Muscle of leg (tissue), 11 donors: ENCODE data around the gene ARL16. TPM values are rescaled to one million over a fixed set of nuclear protein-coding genes. Genes with fewer than 3 reads are reported as not detected.

Experiments
- DNase-seq: peaks from one replicate; pipeline ENCODE4 v3.0.0; 2013
- H3K27ac ChIP-seq: one replicate; pipeline ENCODE4 v1.5.1; 2013; ENCODE audit warnings: mild to moderate bottlenecking, low read length, control low read depth
- H3K27me3 ChIP-seq: one replicate; pipeline ENCODE4 v1.6.1; 2013; ENCODE audit warnings: low read length; ENCODE audit not compliant: control insufficient read depth, insufficient read depth
- H3K36me3 ChIP-seq: one replicate; pipeline ENCODE4 v1.6.1; 2013; ENCODE audit warnings: low read length; ENCODE audit not compliant: control insufficient read depth, insufficient read depth
- H3K4me1 ChIP-seq: one replicate; pipeline ENCODE4 v1.6.1; 2013; ENCODE audit warnings: low read length; ENCODE audit not compliant: control insufficient read depth, insufficient read depth
- H3K4me3 ChIP-seq: one replicate; pipeline ENCODE4 v1.5.1; 2013; ENCODE audit warnings: low read length, control low read depth
- H3K9me3 ChIP-seq: replicated peaks from 2 replicates; pipeline ENCODE4 v1.6.1; 2013; ENCODE audit warnings: low read depth, low read length; ENCODE audit not compliant: control insufficient read depth
- WGBS: methylation state at CpG from one replicate; pipeline ENCODE4 v1.1.5; 2013; ENCODE audit warnings: missing lambda C conversion rate; ENCODE audit not compliant: insufficient coverage; 5-methylcytosine and 5-hydroxymethylcytosine counted together
- polyA plus RNA-seq, 8 donors: library from polyadenylated mRNA; unstranded; fragments of 120-200 nt; gene quantifications; one replicate each; pipeline versions ENCODE4 v1.2.1 to v1.2.3, GENCODE V29; 2013; ENCODE audit warnings: inconsistent platforms in 1 of 8, low replicate concordance in 1 of 8; ENCODE audit not compliant: insufficient read length in 8 of 8, insufficient read depth in 1 of 8
- total RNA-seq: library from RNA; stranded (reverse); fragments of 120-200 nt; gene quantifications from one replicate; pipeline ENCODE4 v1.2.4, GENCODE V29; 2013

ARL16 gene
- total and polyA plus RNA-seq, 9 donors: 25.1 to 36.8 (median 31.2) TPM

- Histone ChIP-seq H3K27me3 (peaks cover 18% of the 10 kb centered on the region), H3K36me3 (peaks cover 9% of the 10 kb centered on the region), H3K27ac (no peak overlapping the region), H3K4me3 (peak overlapping the region; percentile 46), H3K4me1 (peaks cover 33% of the 10 kb centered on the region), H3K9me3 (no peaks in the 10 kb centered on the region)
- no peak for DNase-seq
- WGBS: 31% methylated on average over 18 of the region's 18 CpGs
Measured at GRCh38 chr17:81713004-81713555, 29.5 kb upstream of the ARL16 start.

- Histone ChIP-seq H3K9me3 (no peaks in the 10 kb centered on the region), H3K4me1 (peaks cover 38% of the 10 kb centered on the region), H3K4me3 (peak overlapping the region; percentile 46), H3K27me3 (peaks cover 18% of the 10 kb centered on the region), H3K36me3 (peaks cover 12% of the 10 kb centered on the region), H3K27ac (no peak overlapping the region)
- DNase-seq: no peak
- 3% methylated on average over 30 of the region's 41 CpGs for WGBS
Measured at GRCh38 chr17:81712468-81713003, 28.9 kb upstream of the ARL16 start.

- H3K9me3 ChIP-seq: no peaks in the 10 kb centered on the region
- no peak within 1 kb of the TSS for H3K27ac ChIP-seq
- WGBS: under 1% methylated on average over 89 of the region's 89 CpGs
- peaks cover 38% of the 10 kb centered on the region for H3K4me1 ChIP-seq
- H3K4me3 ChIP-seq: peak within 1 kb of the TSS; percentile 46
- H3K36me3 ChIP-seq: peaks cover 18% of the 10 kb centered on the region
- H3K27me3 ChIP-seq: peaks cover 18% of the 10 kb centered on the region
- DNase-seq: peak; percentile 89
Measured at GRCh38 chr17:81711814-81712467, 28.3 kb upstream of the ARL16 start, which contains the start of gene SLC25A10. Gene SLC25A10, plus strand, starts transcription at chr17:81712284. Its CDS starts 143 bp downstream, at chr17:81712427.

- peaks cover 30% of the 10 kb centered on the region for H3K36me3 ChIP-seq
- 4% methylated on average over 29 of the region's 29 CpGs for WGBS
- DNase-seq: no peak
- H3K4me1 ChIP-seq: peaks cover 38% of the 10 kb centered on the region
- H3K9me3 ChIP-seq: no peaks in the 10 kb centered on the region
- H3K27ac ChIP-seq: no peak overlapping the region
- H3K4me3 ChIP-seq: no peak overlapping the region
- peaks cover 18% of the 10 kb centered on the region for H3K27me3 ChIP-seq
Measured at GRCh38 chr17:81710514-81711308, 27.1 kb upstream of the ARL16 start.

- no peak overlapping the region for H3K4me3 ChIP-seq
- no peak for DNase-seq
- peaks cover 18% of the 10 kb centered on the region for H3K27me3 ChIP-seq
- H3K4me1 ChIP-seq: peaks cover 41% of the 10 kb centered on the region
- no peaks in the 10 kb centered on the region for H3K9me3 ChIP-seq
- 82% methylated on average over 17 of the region's 17 CpGs for WGBS
- H3K36me3 ChIP-seq: peaks cover 41% of the 10 kb centered on the region
- no peak overlapping the region for H3K27ac ChIP-seq
Measured at GRCh38 chr17:81708739-81709185, 25.2 kb upstream of the ARL16 start.

- Histone ChIP-seq H3K4me1 (peaks cover 33% of the 10 kb centered on the region), H3K36me3 (peaks cover 41% of the 10 kb centered on the region), H3K4me3 (no peak overlapping the region), H3K9me3 (no peaks in the 10 kb centered on the region), H3K27me3 (peaks cover 18% of the 10 kb centered on the region), H3K27ac (no peak overlapping the region)
- no peak for DNase-seq
- WGBS: 73% methylated on average over 24 of the region's 25 CpGs
Measured at GRCh38 chr17:81707725-81708646, 24.4 kb upstream of the ARL16 start.

- no peak overlapping the region for H3K27ac ChIP-seq
- peaks cover 42% of the 10 kb centered on the region for H3K36me3 ChIP-seq
- H3K9me3 ChIP-seq: no peaks in the 10 kb centered on the region
- DNase-seq: no peak
- H3K4me1 ChIP-seq: peaks cover 35% of the 10 kb centered on the region
- no peak overlapping the region for H3K4me3 ChIP-seq
- H3K27me3 ChIP-seq: peaks cover 18% of the 10 kb centered on the region
- 89% methylated on average over 51 of the region's 54 CpGs for WGBS
Measured at GRCh38 chr17:81706757-81707624, 23.4 kb upstream of the ARL16 start.

GRCh38 chr17:81706232-81706611 lies 22.6 kb upstream of the ARL16 start:
- 95% methylated on average over 17 of the region's 17 CpGs for WGBS
- Histone ChIP-seq H3K27ac (no peak overlapping the region), H3K9me3 (no peaks in the 10 kb centered on the region), H3K27me3 (peaks cover 15% of the 10 kb centered on the region), H3K36me3 (peaks cover 50% of the 10 kb centered on the region), H3K4me3 (no peak overlapping the region), H3K4me1 (peaks cover 38% of the 10 kb centered on the region)
- DNase-seq: no peak
